GM12873 (cell line): Measurements from ENCODE around the gene BOC.

ENCODE experiments used
- TF ChIP-seq, protein P1 (sequence below): IDR thresholded peaks from 2 replicates; pipeline ENCODE4 v1.5.1; 2012; ENCODE audit warnings: low read depth, mild to moderate bottlenecking, moderate library complexity, low read length, control low read depth; ENCODE audit not compliant: insufficient read depth; ENCODE audit errors: missing control alignments

BOC gene

DNA sequence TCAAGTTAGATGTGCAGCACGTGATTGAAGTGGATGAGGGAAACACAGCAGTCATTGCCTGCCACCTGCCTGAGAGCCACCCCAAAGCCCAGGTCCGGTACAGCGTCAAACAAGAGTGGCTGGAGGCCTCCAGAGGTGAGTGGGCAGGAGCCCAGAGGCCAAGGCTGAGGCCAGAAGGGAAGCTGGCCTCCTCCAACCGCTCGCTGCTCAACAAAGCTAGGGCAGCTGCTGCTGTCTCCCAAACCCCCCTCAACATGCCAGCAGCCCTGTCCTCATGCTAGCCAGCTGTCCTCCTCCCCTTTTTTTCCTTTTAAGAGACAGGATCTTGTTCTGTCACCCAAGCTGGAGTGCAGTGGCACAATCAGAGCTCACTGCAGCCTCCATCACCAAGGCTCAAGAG, 57.0 kb downstream of the BOC start:
- TF ChIP-seq, protein P1, sequence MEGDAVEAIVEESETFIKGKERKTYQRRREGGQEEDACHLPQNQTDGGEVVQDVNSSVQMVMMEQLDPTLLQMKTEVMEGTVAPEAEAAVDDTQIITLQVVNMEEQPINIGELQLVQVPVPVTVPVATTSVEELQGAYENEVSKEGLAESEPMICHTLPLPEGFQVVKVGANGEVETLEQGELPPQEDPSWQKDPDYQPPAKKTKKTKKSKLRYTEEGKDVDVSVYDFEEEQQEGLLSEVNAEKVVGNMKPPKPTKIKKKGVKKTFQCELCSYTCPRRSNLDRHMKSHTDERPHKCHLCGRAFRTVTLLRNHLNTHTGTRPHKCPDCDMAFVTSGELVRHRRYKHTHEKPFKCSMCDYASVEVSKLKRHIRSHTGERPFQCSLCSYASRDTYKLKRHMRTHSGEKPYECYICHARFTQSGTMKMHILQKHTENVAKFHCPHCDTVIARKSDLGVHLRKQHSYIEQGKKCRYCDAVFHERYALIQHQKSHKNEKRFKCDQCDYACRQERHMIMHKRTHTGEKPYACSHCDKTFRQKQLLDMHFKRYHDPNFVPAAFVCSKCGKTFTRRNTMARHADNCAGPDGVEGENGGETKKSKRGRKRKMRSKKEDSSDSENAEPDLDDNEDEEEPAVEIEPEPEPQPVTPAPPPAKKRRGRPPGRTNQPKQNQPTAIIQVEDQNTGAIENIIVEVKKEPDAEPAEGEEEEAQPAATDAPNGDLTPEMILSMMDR = no peak

DNA sequence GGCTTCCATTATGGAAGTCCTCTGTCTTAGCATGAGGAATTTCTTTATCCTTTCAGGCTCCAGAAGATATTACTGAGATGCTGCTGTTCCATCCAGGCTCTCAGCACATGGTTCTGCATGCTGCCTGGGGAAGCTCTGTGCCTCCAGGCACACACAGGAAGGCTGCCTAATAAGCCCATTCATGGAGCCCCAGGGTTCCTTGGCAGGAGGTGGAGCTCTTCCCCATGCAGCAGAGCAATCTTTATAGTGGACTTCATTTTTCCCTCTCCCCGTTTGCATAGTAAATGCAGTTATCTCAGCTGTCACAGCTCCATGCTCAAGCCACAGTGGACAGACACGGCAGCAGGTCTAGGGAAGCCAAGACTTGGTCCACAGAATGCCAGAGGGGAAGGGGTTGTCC, 57.6 kb downstream of the BOC start:
- TF ChIP-seq, protein P1 = no peak

- TF ChIP-seq, protein P1 = no peak
Measured at GRCh38 chr3:113269661-113270060, 58.3 kb downstream of the BOC start.

DNA sequence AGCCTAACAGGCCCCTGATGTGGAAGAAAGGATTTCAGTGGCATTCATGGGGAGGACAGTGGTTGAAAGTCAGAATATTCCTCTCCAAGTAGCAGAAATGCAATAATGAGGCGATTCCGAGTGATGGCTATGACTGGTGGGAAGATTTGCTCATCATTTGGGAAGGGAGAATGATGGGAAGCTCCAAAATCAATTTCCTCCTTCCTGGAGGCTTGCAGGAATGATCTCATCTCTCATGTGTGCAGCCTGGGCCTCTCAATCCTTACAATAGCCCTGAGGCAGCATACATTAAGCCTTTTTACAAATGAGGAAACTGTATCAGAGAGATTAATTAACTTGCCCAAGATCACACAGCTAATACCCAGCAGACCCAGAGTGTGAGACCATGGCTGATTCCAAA, 58.7 kb downstream of the BOC start:
- TF ChIP-seq, protein P1 = no peak

GRCh38 chr3:113270786-113271185, 59.4 kb downstream of the BOC start:
- TF ChIP-seq, protein P1 = no peak

- TF ChIP-seq, protein P1 = no peak
Measured at GRCh38 chr3:113271189-113271588, 59.8 kb downstream of the BOC start.

GRCh38 chr3:113271594-113272384, 60.4 kb downstream of the BOC start:
- TF ChIP-seq, protein P1 = no peak
